Hematopoietic multipotent progenitor cell treated with erythropoietin and hydrocortisone succinate and interleukin-3 and kit ligand, for 15 days (in vitro differentiated cells): ENCODE results near the gene SHISA6.
"Not testable (repeated sequence)": the region's sequence is repeated elsewhere in the genome, so short reads cannot be mapped to it uniquely, and the experiment has no call there.

ENCODE experiments used
- DNase-seq: peaks from one replicate; pipeline ENCODE4 v3.0.0-alpha.2; 2015; ENCODE audit warnings: low spot score

SHISA6 gene

GRCh38 chr17:11267999-11268575 lies 27.1 kb downstream of the SHISA6 start:
- DNase-seq: no peak

- no peak for DNase-seq
Observed at GRCh38 chr17:11269210-11269609, 28.2 kb downstream of the SHISA6 start.

GRCh38 chr17:11272191-11272590 lies 31.2 kb downstream of the SHISA6 start:
- DNase-seq: no peak

- DNase-seq: no peak
Observed at GRCh38 chr17:11273596-11273995, 32.6 kb downstream of the SHISA6 start.

GRCh38 chr17:11274106-11274505 lies 33.1 kb downstream of the SHISA6 start:
- no peak for DNase-seq

GRCh38 chr17:11276486-11276885 lies 35.5 kb downstream of the SHISA6 start:
- DNase-seq: no peak

GRCh38 chr17:11278186-11278991 lies 37.4 kb downstream of the SHISA6 start:
- no peak for DNase-seq

- DNase-seq: no peak
Observed at GRCh38 chr17:11278992-11279270, 37.9 kb downstream of the SHISA6 start.

GRCh38 chr17:11279776-11280344 lies 38.8 kb downstream of the SHISA6 start:
- no peak for DNase-seq

- DNase-seq: no peak
Observed at GRCh38 chr17:11282586-11282985, 41.6 kb downstream of the SHISA6 start.

- no peak for DNase-seq
Observed at GRCh38 chr17:11284811-11285210, 43.8 kb downstream of the SHISA6 start.

- DNase-seq: no peak
Observed at GRCh38 chr17:11285946-11286345, 44.9 kb downstream of the SHISA6 start.

GRCh38 chr17:11287791-11288190 lies 46.8 kb downstream of the SHISA6 start:
- no peak for DNase-seq

- no peak for DNase-seq
Observed at GRCh38 chr17:11290814-11291213, 49.8 kb downstream of the SHISA6 start.

- no peak for DNase-seq
Observed at GRCh38 chr17:11292491-11292890, 51.5 kb downstream of the SHISA6 start.

- DNase-seq: no peak
Observed at GRCh38 chr17:11293480-11293879, 52.5 kb downstream of the SHISA6 start.

GRCh38 chr17:11294826-11295225 lies 53.8 kb downstream of the SHISA6 start:
- no peak for DNase-seq

- DNase-seq: no peak
Observed at GRCh38 chr17:11296994-11297393, 56.0 kb downstream of the SHISA6 start.

- DNase-seq: no peak
Observed at GRCh38 chr17:11298401-11298800, 57.4 kb downstream of the SHISA6 start.

GRCh38 chr17:11300201-11300600 lies 59.2 kb downstream of the SHISA6 start:
- no peak for DNase-seq

GRCh38 chr17:11300738-11301137 lies 59.7 kb downstream of the SHISA6 start:
- no peak for DNase-seq

- DNase-seq: not testable (repeated sequence)
Observed at GRCh38 chr17:11301874-11302273, 60.9 kb downstream of the SHISA6 start.

- no peak for DNase-seq
Observed at GRCh38 chr17:11302401-11303186, 61.6 kb downstream of the SHISA6 start.
